GM12875 (cell line): ENCODE measurements around the gene RAB2B.

Source experiments
- H3K4me3 ChIP-seq: one replicate; pipeline ENCODE4 v1.5.1; 2011; ENCODE audit warnings: low read depth, low read length, control low read depth
- CTCF ChIP-seq: IDR thresholded peaks from 2 replicates; pipeline ENCODE4 v1.5.1; 2011; ENCODE audit warnings: low read depth, mild to moderate bottlenecking, control low read depth, inconsistent platforms, low read length, moderate library complexity, borderline replicate concordance; ENCODE audit not compliant: insufficient read depth

The RAB2B gene

GRCh38 chr14:21428930-21429329 is 47.8 kb downstream of the RAB2B start:
- H3K4me3 ChIP-seq, result no peak overlapping the region
- TF ChIP-seq CTCF, result no peak

- no peak overlapping the region for H3K4me3 ChIP-seq
- TF ChIP-seq CTCF, result no peak
Observed at GRCh38 chr14:21426692-21427091, 50.1 kb downstream of the RAB2B start.

GRCh38 chr14:21419528-21419927 is 57.2 kb downstream of the RAB2B start:
- no peak overlapping the region for H3K4me3 ChIP-seq
- no peak for TF ChIP-seq CTCF

- H3K4me3 ChIP-seq, result no peak overlapping the region
- TF ChIP-seq CTCF, result no peak
Observed at GRCh38 chr14:21415329-21415728, 61.4 kb downstream of the RAB2B start.

DNA sequence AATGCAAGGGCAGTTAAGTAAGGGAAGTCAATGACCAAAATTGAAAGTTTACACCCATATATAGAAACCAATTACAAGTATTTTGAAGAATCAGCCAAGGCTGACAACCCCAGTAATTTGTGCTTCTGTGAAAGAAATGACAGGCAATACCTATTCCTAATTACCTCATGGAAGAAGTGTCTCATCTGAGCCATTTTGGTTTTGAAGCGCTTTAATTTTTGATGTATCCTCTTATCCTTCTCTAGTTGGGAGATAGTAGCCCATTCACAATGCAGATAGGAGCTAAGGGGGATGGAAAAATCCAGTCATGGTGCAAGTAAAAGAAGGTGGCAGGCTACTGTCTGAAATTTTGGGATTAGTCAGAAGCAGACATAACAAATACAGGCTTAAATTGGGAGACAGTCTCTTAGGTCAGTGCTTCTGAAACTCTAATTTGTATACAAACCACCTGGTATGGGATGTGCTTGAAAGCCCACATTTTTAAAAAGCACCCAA is 62.6 kb downstream of the RAB2B start:
- H3K4me3 ChIP-seq, result no peak overlapping the region
- TF ChIP-seq CTCF, result no peak
